GM19025 (cell line): Measurements from ENCODE around the gene SIPA1.

Source experiments
- ATAC-seq: cut with Tn5 transposase; IDR thresholded peaks from one replicate; pipeline ENCODE4 v1.9.1; 2021; ENCODE audit warnings: mild to moderate bottlenecking, low read depth, moderate library complexity; ENCODE audit not compliant: unreplicated experiment

The SIPA1 gene

GRCh38 chr11:65607614-65608426, 30.1 kb upstream of the SIPA1 start:
- no peak for ATAC-seq

- ATAC-seq = no peak
Measured at GRCh38 chr11:65609229-65609628, 28.7 kb upstream of the SIPA1 start.

GRCh38 chr11:65609665-65610064, 28.2 kb upstream of the SIPA1 start:
- no peak for ATAC-seq

- ATAC-seq = no peak
Measured at GRCh38 chr11:65610404-65610803, 27.5 kb upstream of the SIPA1 start.

- no peak for ATAC-seq
Measured at GRCh38 chr11:65611028-65611757, 26.7 kb upstream of the SIPA1 start.

GRCh38 chr11:65611758-65612603, 25.9 kb upstream of the SIPA1 start:
- ATAC-seq = no peak

- no peak for ATAC-seq
Measured at GRCh38 chr11:65612691-65613090, 25.2 kb upstream of the SIPA1 start.

GRCh38 chr11:65613091-65613928, 24.6 kb upstream of the SIPA1 start:
- no peak for ATAC-seq

GRCh38 chr11:65615229-65615949, 22.5 kb upstream of the SIPA1 start, which contains the start of gene PCNX3:
Gene PCNX3 (plus strand): TSS chr11:65615776. CDS start chr11:65616312, 536 bp downstream.
- peak; percentile 74 for ATAC-seq

GRCh38 chr11:65615950-65616574, 21.8 kb upstream of the SIPA1 start:
- ATAC-seq = peak; percentile 0

GRCh38 chr11:65616575-65617001, 21.3 kb upstream of the SIPA1 start:
- no peak for ATAC-seq

- no peak for ATAC-seq
Measured at GRCh38 chr11:65617136-65617850, 20.6 kb upstream of the SIPA1 start.

- ATAC-seq = no peak
Measured at GRCh38 chr11:65617990-65618751, 19.7 kb upstream of the SIPA1 start.

- ATAC-seq = no peak
Measured at GRCh38 chr11:65618763-65619162, 19.1 kb upstream of the SIPA1 start.

- ATAC-seq = no peak
Measured at GRCh38 chr11:65619281-65619928, 18.5 kb upstream of the SIPA1 start.

- ATAC-seq = no peak
Measured at GRCh38 chr11:65620666-65621065, 17.2 kb upstream of the SIPA1 start.

GRCh38 chr11:65621460-65621859, 16.4 kb upstream of the SIPA1 start:
- no peak for ATAC-seq
